ENCODE results near the gene DRC7. TPM values are rescaled to one million over a fixed set of nuclear protein-coding genes. Genes with fewer than 3 reads are reported as not detected.

The DRC7 gene
- total RNA-seq, 1 experiment from 2014 or later, result not detected

GRCh38 chr16:57741660-57742191 lies 47.1 kb downstream of the DRC7 start:
- no peaks in the 10 kb centered on the region for H3K36me3 ChIP-seq (ENCODE audit: control insufficient read depth, insufficient read depth, low read length)
- H3K27ac ChIP-seq (ENCODE audit: low read length), result no peak overlapping the region
- H3K4me3 ChIP-seq (ENCODE audit: low read depth in 2 of 2, low read length in 2 of 2), result no peak overlapping the region
- intact Hi-C loops (cut with micrococcal nuclease; ENCODE audit: unreplicated experiment), result no loop called here
- TF ChIP-seq SIN3A (IDR thresholded peaks at IDR 0.05; ENCODE audit: borderline replicate concordance, insufficient read depth, low read depth, low read length) (no peak), TCF7L2 (IDR thresholded peaks at IDR 0.05; ENCODE audit: low read depth, low read length) (no peak), CTCF (IDR thresholded peaks at IDR 0.05) (no peak), POLR2AphosphoS5 (IDR thresholded peaks at IDR 0.05; ENCODE audit: low read depth, low read length) (no peak), REST (IDR thresholded peaks at IDR 0.05; ENCODE audit: insufficient read depth in 1 of 2, low read depth in 2 of 2, low read length in 1 of 2) (no peak)
- peaks cover 3% of the 10 kb centered on the region for H3K4me1 ChIP-seq (ENCODE audit: control insufficient read depth, insufficient read depth, low read length)
- ChIA-PET CTCF (no interaction called here), POLR2A (no interaction called here)
- no TSS peak for BruUV-seq (replicated peaks)
- in situ Hi-C loops (cut with HindIII; ENCODE audit: low pct_unique_long_range_greater_than_20kb, low sequenced_read_pairs), result no loop called here
- H3K27me3 ChIP-seq (ENCODE audit: control insufficient read depth, insufficient read depth, low read length), result no peaks in the 10 kb centered on the region
- ATAC-seq (no peak), DNase-seq (ENCODE audit: low read depth, low spot score) (no peak)
- no peaks in the 10 kb centered on the region for H3K9me3 ChIP-seq (ENCODE audit: control insufficient read depth, insufficient read depth, low read depth, low read length)

GRCh38 chr16:57742543-57742942 lies 47.9 kb downstream of the DRC7 start:
- BruUV-seq (replicated peaks), result no TSS peak
- ChIA-PET POLR2A (no interaction called here), CTCF (no interaction called here)
- Histone ChIP-seq H3K27me3 (ENCODE audit: control insufficient read depth, insufficient read depth, low read length) (no peaks in the 10 kb centered on the region), H3K36me3 (ENCODE audit: control insufficient read depth, insufficient read depth, low read length) (no peaks in the 10 kb centered on the region), H3K27ac (ENCODE audit: low read length) (no peak overlapping the region), H3K4me1 (ENCODE audit: control insufficient read depth, insufficient read depth, low read length) (no peaks in the 10 kb centered on the region), H3K4me3 (ENCODE audit: low read depth in 2 of 2, low read length in 2 of 2) (no peak overlapping the region), H3K9me3 (ENCODE audit: control insufficient read depth, insufficient read depth, low read depth, low read length) (no peaks in the 10 kb centered on the region)
- in situ Hi-C loops (cut with HindIII; ENCODE audit: low pct_unique_long_range_greater_than_20kb, low sequenced_read_pairs) (no loop called here), intact Hi-C loops (cut with micrococcal nuclease; ENCODE audit: unreplicated experiment) (no loop called here)
- DNase-seq (ENCODE audit: low read depth, low spot score) (no peak), ATAC-seq (no peak)
- no peak for TF ChIP-seq CTCF (IDR thresholded peaks at IDR 0.05)
- TF ChIP-seq TCF7L2 (IDR thresholded peaks at IDR 0.05; ENCODE audit: low read depth, low read length), result no peak
- no peak for TF ChIP-seq REST (IDR thresholded peaks at IDR 0.05; ENCODE audit: insufficient read depth in 1 of 2, low read depth in 2 of 2, low read length in 1 of 2)
- TF ChIP-seq POLR2AphosphoS5 (IDR thresholded peaks at IDR 0.05; ENCODE audit: low read depth, low read length), result no peak
- no peak for TF ChIP-seq SIN3A (IDR thresholded peaks at IDR 0.05; ENCODE audit: borderline replicate concordance, insufficient read depth, low read depth, low read length)
